GM12878 (cell line): ENCODE data around the gene BMP8B. TPM values are rescaled to one million over a fixed set of nuclear protein-coding genes. Genes with fewer than 3 reads are reported as not detected.

ENCODE experiments used
- BCL3 ChIP-seq: IDR thresholded peaks from 2 replicates; pipeline ENCODE4 v1.6.1; 2011; ENCODE audit warnings: borderline replicate concordance, low read depth, mild to moderate bottlenecking, moderate library complexity, low read length; ENCODE audit not compliant: insufficient read depth, poor library complexity, severe bottlenecking
- ELK1 ChIP-seq: IDR thresholded peaks from 2 replicates; pipeline ENCODE4 v1.6.1; 2012; ENCODE audit warnings: low read depth, low read length, improper control_type of control experiment
- HDAC6 ChIP-seq: fragments of 200-600 bp; sonication (generic); IDR thresholded peaks from one replicate; pipeline ENCODE4 v1.8.0; 2017; ENCODE audit warnings: antibody characterized with exemption; ENCODE audit not compliant: unreplicated experiment
- MAX ChIP-seq: IDR thresholded peaks from 2 replicates; pipeline ENCODE4 v1.6.1; 2012; ENCODE audit warnings: low read depth, low read length, improper control_type of control experiment
- MTA3 ChIP-seq: IDR thresholded peaks from 2 replicates; pipeline ENCODE4 v1.6.1; 2012; ENCODE audit warnings: low read length, inconsistent platforms, borderline replicate concordance
- MXI1 ChIP-seq: fragments of 150-350 bp; IDR thresholded peaks from 2 replicates; pipeline ENCODE4 v1.6.1; 2011; ENCODE audit warnings: low read depth, mild to moderate bottlenecking, inconsistent platforms, low read length, improper control_type of control experiment
- NFXL1 ChIP-seq: fragments of 450-650 bp; IDR thresholded peaks from 2 replicates; pipeline ENCODE4 v1.6.1; 2017; ENCODE audit warnings: antibody characterized with exemption, mild to moderate bottlenecking, borderline replicate concordance
- NRF1 ChIP-seq: conservative IDR thresholded peaks from 2 replicates; pipeline ENCODE4 v1.6.1; 2011; ENCODE audit warnings: mild to moderate bottlenecking, low read depth, low read length, improper control_type of control experiment
- PBX3 ChIP-seq: IDR thresholded peaks from 2 replicates; pipeline ENCODE4 v1.6.1; 2011; ENCODE audit warnings: mild to moderate bottlenecking, low read depth, low read length, moderate library complexity; ENCODE audit not compliant: insufficient replicate concordance
- POLR2AphosphoS2 ChIP-seq: IDR thresholded peaks from 2 replicates; pipeline ENCODE4 v1.6.1; 2011; ENCODE audit warnings: low read depth, mild to moderate bottlenecking, low read length, improper control_type of control experiment, moderate library complexity
- SMAD5 ChIP-seq: IDR thresholded peaks from 2 replicates; pipeline ENCODE4 v1.6.1; 2016; ENCODE audit warnings: antibody characterized with exemption, low read depth
- TAF1 ChIP-seq: IDR thresholded peaks from 2 replicates; pipeline ENCODE4 v1.6.1; 2011; ENCODE audit warnings: mild to moderate bottlenecking, low read depth, low read length, borderline replicate concordance
- TCF3 ChIP-seq: IDR thresholded peaks from 2 replicates; pipeline ENCODE4 v1.6.1; 2012; ENCODE audit warnings: low read depth, mild to moderate bottlenecking, low read length, borderline replicate concordance; ENCODE audit not compliant: insufficient read depth
- USF1 ChIP-seq: IDR thresholded peaks from 2 replicates; pipeline ENCODE4 v1.6.1; 2011; ENCODE audit warnings: borderline replicate concordance, low read depth, mild to moderate bottlenecking, moderate library complexity, mixed read lengths, low read length; ENCODE audit not compliant: insufficient read depth; ENCODE audit errors: extremely low read length
- USF2 ChIP-seq: IDR thresholded peaks from 2 replicates; pipeline ENCODE4 v1.6.1; 2011; ENCODE audit warnings: low read depth, low read length, improper control_type of control experiment, borderline replicate concordance
- WRNIP1 ChIP-seq: IDR thresholded peaks from 2 replicates; pipeline ENCODE4 v1.6.1; 2011; ENCODE audit warnings: low read depth, low read length, improper control_type of control experiment, borderline replicate concordance
- ZBTB40 ChIP-seq: fragments of 450-650 bp; IDR thresholded peaks from 2 replicates; pipeline ENCODE4 v1.6.1; 2016; ENCODE audit warnings: mild to moderate bottlenecking, moderate library complexity, borderline replicate concordance
- polyA plus RNA-seq, 11 experiments: library from polyadenylated mRNA; depleted of rRNA in 4 of 11; unstranded in 6 of 11; stranded (reverse) in 5 of 11; fragments of >200 nt; fragmentation: Nextera tagmentation in 4 of 11; fragmentation: Illumina TruSeq in 1 of 11; extraction: Ambion mirVana in 4 of 11; extraction: Trizol in 1 of 11; gene quantifications; 1 replicate in 1 of 11; 2 replicates in 10 of 11; pipeline versions ENCODE4 v1.2.1 to v1.2.3, GENCODE V29; 2011 to 2016; ENCODE audit warnings: inconsistent platforms in 2 of 11, missing spikeins in 2 of 11, low read depth in 1 of 11
- total RNA-seq, 4 experiments: library from RNA; depleted of rRNA in 3 of 4; stranded (reverse); fragments of >200 nt in 3 of 4; fragmentation: Illumina TruSeq in 1 of 4; extraction: Trizol in 1 of 4; gene quantifications; 2 replicates each; pipeline versions ENCODE4 v1.2.1 to v1.2.3, GENCODE V29; 2013 to 2021

Gene BMP8B
- total and polyA plus RNA-seq, 10 of the 15 experiments (the other 5 are each of a cell fraction or from before 2014, with no cell fraction given), result 0.09 to 1.2 (median 0.52) TPM

- no peak for TF ChIP-seq BCL3
- TF ChIP-seq ZBTB40, result peak; percentile 85
- TF ChIP-seq MXI1, result peak; percentile 37
- 0 out of 2 replicates have a peak, but pooled peaks have one; percentile 43 for TF ChIP-seq POLR2AphosphoS2
- TF ChIP-seq WRNIP1, result no peak
- peak; percentile 40 for TF ChIP-seq NRF1
- TF ChIP-seq SMAD5, result peak; percentile 59; the same call in 1 of the 2 replicates
- peak; percentile 89 for TF ChIP-seq TAF1
- peak; percentile 74 for TF ChIP-seq MAX
- TF ChIP-seq USF2, result no peak
- TF ChIP-seq NFXL1, result no peak
- no peak for TF ChIP-seq MTA3
- TF ChIP-seq PBX3, result no peak
- no peak for TF ChIP-seq HDAC6
- 0 out of 2 replicates have a peak, but pooled peaks have one; percentile 48 for TF ChIP-seq ELK1
- no peak for TF ChIP-seq USF1
- TF ChIP-seq TCF3, result 0 out of 2 replicates have a peak, but pooled peaks have one; percentile 14
- TF ChIP-seq, all 136 proteins: peak for 32
Measured at GRCh38 chr1:39738622-39739366, 49.9 kb downstream of the BMP8B start, which contains the start of gene PPIE (continued).
